Esophagus muscularis mucosa (tissue), 4 donors: Measurements from ENCODE around the gene KIAA1614. TPM values are rescaled to one million over a fixed set of nuclear protein-coding genes. Genes with fewer than 3 reads are reported as not detected.

Experiments
- DNase-seq: peaks from one replicate; pipeline ENCODE4 v3.0.0-alpha.2; 2017; ENCODE audit errors: extremely low spot score
- H3K27ac ChIP-seq, 4 donors: fragments of 200-600 bp; sonication (generic); replicated peaks in 1 of 4; 1 replicate in 3 of 4; 2 replicates in 1 of 4; pipeline ENCODE4 v1.5.1; 2016 to 2019; ENCODE audit warnings: mild to moderate bottlenecking in 1 of 4
- H3K27me3 ChIP-seq, 4 donors: fragments of 200-600 bp; sonication (generic); one replicate each; pipeline versions ENCODE4 v1.5.1 to v1.6.0; 2016 to 2019
- H3K36me3 ChIP-seq, 4 donors: fragments of 200-600 bp; sonication (generic); one replicate each; pipeline ENCODE4 v1.5.1; 2016 to 2019
- H3K4me1 ChIP-seq, 4 donors: fragments of 200-600 bp; sonication (generic); one replicate each; pipeline ENCODE4 v1.5.1; 2016 to 2019
- H3K4me3 ChIP-seq, 4 donors: fragments of 200-600 bp; sonication (generic); 1 replicate in 2 of 4; 2 replicates in 2 of 4; pipeline ENCODE4 v1.5.1; 2016 to 2019; ENCODE audit warnings: mild to moderate bottlenecking in 4 of 4, moderate library complexity in 1 of 4
- H3K9me3 ChIP-seq, 4 donors: fragments of 200-600 bp; sonication (generic); 1 replicate in 3 of 4; 2 replicates in 1 of 4; pipeline ENCODE4 v1.5.1; 2016 to 2019
- CTCF ChIP-seq, 3 experiments: fragments of 200-600 bp in 2 of 3; fragments of 450-650 bp in 1 of 3; sonication (generic) in 2 of 3; IDR thresholded peaks; one replicate each; pipeline ENCODE4 v1.5.1; 2017 to 2019; ENCODE audit warnings: antibody characterized with exemption in 3 of 3, mild to moderate bottlenecking in 2 of 3, moderate library complexity in 1 of 3
- EP300 ChIP-seq: sonication (generic); formaldehyde crosslinking; IDR thresholded peaks from one replicate; pipeline ENCODE4 v1.6.1; 2017; ENCODE audit warnings: antibody characterized with exemption
- POLR2A ChIP-seq: fragments of 450-650 bp; IDR thresholded peaks from one replicate; pipeline ENCODE4 v1.6.1; 2017; ENCODE audit warnings: antibody characterized with exemption, moderate library complexity, mild to moderate bottlenecking, low read depth
- POLR2AphosphoS5 ChIP-seq, 2 donors: sonication (generic); formaldehyde crosslinking; IDR thresholded peaks; one replicate each; pipeline ENCODE4 v1.6.1; 2017; ENCODE audit warnings: antibody characterized with exemption in 2 of 2
- WGBS: methylation state at CpG from one replicate; pipeline ENCODE4 v1.1.5; 2018; 5-methylcytosine and 5-hydroxymethylcytosine counted together
- intact Hi-C: fragments of 100-400 bp; cut with DNase I; formaldehyde crosslinking; loops from one replicate; pipeline ENCODE4 v1.15.1; 2023
- total RNA-seq, 4 donors: library from RNA; depleted of rRNA; stranded (reverse); fragments of >200 nt; gene quantifications; one replicate each; pipeline versions ENCODE4 v1.1.0 to v1.2.1, GENCODE V29; 2016

The KIAA1614 gene
- total RNA-seq, 4 donors from 2014 or later = 15.4 to 30.0 (median 17.4) TPM

DNA sequence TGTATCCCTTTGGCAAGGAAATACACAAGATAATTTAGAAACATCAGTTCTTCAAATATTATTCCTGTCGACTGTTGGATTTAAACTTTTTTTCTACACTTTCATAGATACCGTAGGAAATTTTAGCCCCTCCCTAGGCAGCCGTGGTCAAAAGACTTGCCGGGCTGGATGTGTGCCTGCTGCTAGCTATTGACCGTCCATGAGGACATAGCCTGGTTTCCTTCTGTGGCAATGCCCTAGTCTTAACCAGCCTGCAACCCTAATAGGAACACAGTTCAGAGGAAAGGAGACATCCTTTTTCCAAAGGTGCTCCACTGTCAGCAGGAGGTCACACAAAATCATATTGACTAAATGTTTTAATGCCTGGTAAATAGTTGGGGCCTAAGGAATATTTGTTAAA is 20.4 kb upstream of the KIAA1614 start:
- Histone ChIP-seq H3K9me3 (no peaks in the 10 kb centered on the region), H3K36me3 (no peaks in the 10 kb centered on the region), H3K27me3 (no peaks in the 10 kb centered on the region), H3K27ac (no peak overlapping the region), H3K4me1 (no peaks in the 10 kb centered on the region), H3K4me3 (no peak overlapping the region)
- DNase-seq = no peak
- TF ChIP-seq POLR2AphosphoS5 (IDR thresholded peaks at IDR 0.05) = no peak
- no peak for TF ChIP-seq POLR2A
- TF ChIP-seq CTCF (IDR thresholded peaks at IDR 0.05) = no peak
- no peak for TF ChIP-seq EP300
- intact Hi-C loops = no loop called here
- 92% methylated on average over 5 of the region's 5 CpGs for WGBS

DNA sequence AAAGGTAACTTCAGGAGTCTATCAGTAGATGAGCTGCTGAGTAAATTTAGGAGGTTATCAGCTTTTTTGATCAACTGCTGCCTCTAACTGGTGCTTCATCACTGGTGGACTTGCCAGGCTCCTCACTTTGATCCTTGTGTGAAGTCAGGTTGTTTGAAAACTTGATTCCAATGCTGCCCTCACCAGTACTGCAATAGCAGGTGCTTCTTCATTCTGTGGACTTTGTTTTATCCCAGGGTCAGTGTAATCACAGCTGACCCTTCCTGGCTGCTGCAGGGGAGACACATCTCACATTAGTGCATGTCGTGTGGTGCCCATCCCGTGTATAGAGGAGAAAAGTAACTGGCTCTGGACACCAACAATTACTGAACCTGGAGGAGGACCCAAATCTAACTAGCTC is 20.0 kb upstream of the KIAA1614 start:
- Histone ChIP-seq H3K4me1 (no peaks in the 10 kb centered on the region), H3K4me3 (no peak overlapping the region), H3K36me3 (no peaks in the 10 kb centered on the region), H3K27me3 (no peaks in the 10 kb centered on the region), H3K9me3 (no peaks in the 10 kb centered on the region), H3K27ac (no peak overlapping the region)
- 86% methylated on average over 2 of the region's 2 CpGs for WGBS
- TF ChIP-seq CTCF (IDR thresholded peaks at IDR 0.05) = no peak
- no peak for TF ChIP-seq EP300
- no peak for TF ChIP-seq POLR2AphosphoS5 (IDR thresholded peaks at IDR 0.05)
- TF ChIP-seq POLR2A = no peak
- intact Hi-C loops = no loop called here
- DNase-seq = no peak

DNA sequence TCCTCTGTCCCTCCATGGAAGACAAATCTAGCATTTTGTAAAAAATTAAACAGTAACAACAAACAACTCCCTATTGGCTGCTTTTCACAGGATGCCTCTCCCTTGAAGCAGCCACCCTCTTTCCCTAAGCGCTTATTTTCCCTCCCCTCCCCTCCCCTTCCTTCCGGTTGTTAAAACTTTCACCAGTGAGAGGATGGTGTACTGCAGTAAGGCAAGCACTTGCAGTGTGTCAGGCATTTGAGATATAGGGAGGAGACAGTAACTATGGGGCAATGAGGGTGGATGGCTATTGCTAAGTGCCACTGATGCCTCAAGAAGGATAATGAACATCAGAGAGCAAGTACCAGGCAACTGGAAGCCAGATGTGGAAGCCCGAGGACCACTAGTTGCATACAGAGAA is 19.1 kb upstream of the KIAA1614 start:
- no peak for TF ChIP-seq EP300
- no peak for TF ChIP-seq POLR2AphosphoS5 (IDR thresholded peaks at IDR 0.05)
- TF ChIP-seq POLR2A = no peak
- TF ChIP-seq CTCF (IDR thresholded peaks at IDR 0.05) = no peak
- intact Hi-C loops = no loop called here
- DNase-seq = no peak
- no peaks in the 10 kb centered on the region for H3K9me3 ChIP-seq
- no peaks in the 10 kb centered on the region for H3K4me1 ChIP-seq
- H3K27me3 ChIP-seq = no peaks in the 10 kb centered on the region
- H3K4me3 ChIP-seq = no peak overlapping the region
- H3K36me3 ChIP-seq = no peaks in the 10 kb centered on the region
- 83% methylated on average over 3 of the region's 3 CpGs for WGBS
- no peak overlapping the region for H3K27ac ChIP-seq

DNA sequence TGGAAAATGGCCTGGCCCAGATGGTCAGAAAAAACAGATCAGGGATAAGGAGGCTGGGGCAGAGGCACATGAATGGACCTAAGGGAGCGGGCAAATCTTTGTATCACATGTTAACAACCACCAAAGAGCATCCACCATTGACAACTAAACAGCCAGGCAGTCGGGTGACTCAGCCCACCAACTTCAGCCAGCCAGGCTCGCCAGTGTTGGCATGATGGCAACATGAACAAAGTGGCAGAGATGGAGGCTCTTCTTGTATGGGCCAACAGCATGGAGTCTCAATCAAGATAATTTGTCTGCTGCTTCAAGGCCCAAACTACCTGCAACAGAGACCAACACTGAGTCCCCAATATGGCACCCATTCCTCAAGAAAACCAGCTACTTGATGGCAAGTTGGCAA is 16.5 kb upstream of the KIAA1614 start:
- peaks cover 0 to 7% (median 0%) of the 10 kb centered on the region in 4 donors for H3K27me3 ChIP-seq
- H3K27ac ChIP-seq = no peak overlapping the region
- H3K4me3 ChIP-seq = no peak overlapping the region
- no peak for DNase-seq
- H3K4me1 ChIP-seq = no peaks in the 10 kb centered on the region
- H3K9me3 ChIP-seq = no peaks in the 10 kb centered on the region
- no peaks in the 10 kb centered on the region for H3K36me3 ChIP-seq
- intact Hi-C loops = no loop called here
- 88% methylated on average over 2 of the region's 3 CpGs for WGBS
- no peak for TF ChIP-seq POLR2A
- TF ChIP-seq POLR2AphosphoS5 (IDR thresholded peaks at IDR 0.05) = no peak
- TF ChIP-seq CTCF (IDR thresholded peaks at IDR 0.05) = no peak
- TF ChIP-seq EP300 = no peak

DNA sequence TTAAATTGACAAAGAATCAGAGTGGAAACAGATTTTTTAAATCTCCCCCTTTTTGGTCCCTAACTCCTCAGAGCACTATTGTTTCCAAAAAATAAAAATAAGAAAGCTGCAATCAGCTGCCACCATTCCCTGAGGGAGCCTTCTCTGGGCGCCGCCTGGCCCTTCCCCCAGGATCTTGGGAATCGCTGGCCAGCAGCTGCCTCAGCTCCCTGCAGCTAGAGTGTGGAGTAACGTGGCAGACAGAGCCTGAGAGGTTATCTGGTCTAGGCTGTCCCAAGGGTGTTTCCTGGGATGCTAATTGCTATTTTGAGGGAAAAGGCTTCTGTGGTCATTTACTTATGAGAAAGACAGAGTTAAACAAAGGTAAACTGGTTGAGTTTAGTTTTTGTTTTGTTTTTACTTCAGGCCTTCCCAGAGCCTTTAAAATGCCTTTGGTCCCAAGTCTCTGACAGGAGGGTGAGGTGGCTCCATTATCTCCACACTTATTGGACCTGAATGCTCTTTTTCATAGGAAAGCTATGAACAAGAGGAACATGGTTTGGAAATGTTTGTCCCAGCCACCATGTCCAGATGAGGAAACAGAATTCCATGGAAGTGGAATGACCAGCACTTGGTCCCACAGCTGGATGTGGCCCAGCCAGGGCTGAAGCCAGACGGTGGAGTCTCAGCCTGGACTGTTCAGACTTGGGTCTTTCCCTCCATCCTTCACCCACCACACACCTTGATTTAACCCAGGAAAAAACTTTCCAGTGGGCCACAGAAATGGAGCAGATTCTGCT is 14.1 kb upstream of the KIAA1614 start:
- TF ChIP-seq EP300 (no peak), POLR2AphosphoS5 (IDR thresholded peaks at IDR 0.05) (no peak), CTCF (IDR thresholded peaks at IDR 0.05) (no peak), POLR2A (no peak)
- Histone ChIP-seq H3K27me3 (peaks cover 0 to 7% (median 0%) of the 10 kb centered on the region in 4 donors), H3K36me3 (no peaks in the 10 kb centered on the region), H3K9me3 (no peaks in the 10 kb centered on the region), H3K4me1 (no peaks in the 10 kb centered on the region), H3K4me3 (no peak overlapping the region), H3K27ac (no peak overlapping the region)
- DNase-seq = peak; percentile 64
- 65% methylated on average over 5 of the region's 5 CpGs for WGBS
- intact Hi-C loops = no loop called here
